Measurements from ENCODE around the gene CSNK1G2. TPM values are rescaled to one million over a fixed set of nuclear protein-coding genes. Genes with fewer than 3 reads are reported as not detected.

Gene CSNK1G2
- total RNA-seq, 2 donors from 2014 or later, result 55.5 to 92.4 TPM

DNA sequence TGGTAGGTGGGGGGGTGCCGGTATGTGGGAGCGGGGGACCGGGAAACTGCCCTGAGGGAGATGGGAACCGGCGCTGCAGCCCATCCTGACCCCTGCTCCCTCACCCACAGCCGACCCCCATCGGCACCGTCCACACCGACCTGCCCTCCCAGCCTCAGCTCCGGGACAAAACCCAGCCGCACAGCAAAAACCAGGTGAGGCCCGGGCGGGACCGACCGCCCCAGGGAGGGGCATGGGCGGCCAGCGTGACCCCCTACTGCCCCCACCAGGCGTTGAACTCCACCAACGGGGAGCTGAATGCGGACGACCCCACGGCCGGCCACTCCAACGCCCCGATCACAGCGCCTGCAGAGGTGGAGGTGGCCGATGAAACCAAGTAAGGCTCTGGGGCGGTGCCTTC is 38.7 kb downstream of the CSNK1G2 start:
- TF ChIP-seq, protein P1, sequence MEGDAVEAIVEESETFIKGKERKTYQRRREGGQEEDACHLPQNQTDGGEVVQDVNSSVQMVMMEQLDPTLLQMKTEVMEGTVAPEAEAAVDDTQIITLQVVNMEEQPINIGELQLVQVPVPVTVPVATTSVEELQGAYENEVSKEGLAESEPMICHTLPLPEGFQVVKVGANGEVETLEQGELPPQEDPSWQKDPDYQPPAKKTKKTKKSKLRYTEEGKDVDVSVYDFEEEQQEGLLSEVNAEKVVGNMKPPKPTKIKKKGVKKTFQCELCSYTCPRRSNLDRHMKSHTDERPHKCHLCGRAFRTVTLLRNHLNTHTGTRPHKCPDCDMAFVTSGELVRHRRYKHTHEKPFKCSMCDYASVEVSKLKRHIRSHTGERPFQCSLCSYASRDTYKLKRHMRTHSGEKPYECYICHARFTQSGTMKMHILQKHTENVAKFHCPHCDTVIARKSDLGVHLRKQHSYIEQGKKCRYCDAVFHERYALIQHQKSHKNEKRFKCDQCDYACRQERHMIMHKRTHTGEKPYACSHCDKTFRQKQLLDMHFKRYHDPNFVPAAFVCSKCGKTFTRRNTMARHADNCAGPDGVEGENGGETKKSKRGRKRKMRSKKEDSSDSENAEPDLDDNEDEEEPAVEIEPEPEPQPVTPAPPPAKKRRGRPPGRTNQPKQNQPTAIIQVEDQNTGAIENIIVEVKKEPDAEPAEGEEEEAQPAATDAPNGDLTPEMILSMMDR (IDR thresholded peaks at IDR 0.05), result no peak
- DNase-seq (ENCODE audit: low spot score) (no peak), ATAC-seq (ENCODE audit: insufficient number of reproducible peaks, low FRiP score, low read depth) (no peak)
- H3K4me3 ChIP-seq, result no peak overlapping the region
- H3K27me3 ChIP-seq (replicated peaks; ENCODE audit: insufficient read depth), result no peaks in the 10 kb centered on the region
- H3K9me3 ChIP-seq, result no peaks in the 10 kb centered on the region
- H3K36me3 ChIP-seq, result peaks cover 41% of the 10 kb centered on the region
- no peak overlapping the region for H3K27ac ChIP-seq
- H3K4me1 ChIP-seq (ENCODE audit: control insufficient read depth in 1 of 2, low read depth in 2 of 2), result no peaks in the 10 kb centered on the region

DNA sequence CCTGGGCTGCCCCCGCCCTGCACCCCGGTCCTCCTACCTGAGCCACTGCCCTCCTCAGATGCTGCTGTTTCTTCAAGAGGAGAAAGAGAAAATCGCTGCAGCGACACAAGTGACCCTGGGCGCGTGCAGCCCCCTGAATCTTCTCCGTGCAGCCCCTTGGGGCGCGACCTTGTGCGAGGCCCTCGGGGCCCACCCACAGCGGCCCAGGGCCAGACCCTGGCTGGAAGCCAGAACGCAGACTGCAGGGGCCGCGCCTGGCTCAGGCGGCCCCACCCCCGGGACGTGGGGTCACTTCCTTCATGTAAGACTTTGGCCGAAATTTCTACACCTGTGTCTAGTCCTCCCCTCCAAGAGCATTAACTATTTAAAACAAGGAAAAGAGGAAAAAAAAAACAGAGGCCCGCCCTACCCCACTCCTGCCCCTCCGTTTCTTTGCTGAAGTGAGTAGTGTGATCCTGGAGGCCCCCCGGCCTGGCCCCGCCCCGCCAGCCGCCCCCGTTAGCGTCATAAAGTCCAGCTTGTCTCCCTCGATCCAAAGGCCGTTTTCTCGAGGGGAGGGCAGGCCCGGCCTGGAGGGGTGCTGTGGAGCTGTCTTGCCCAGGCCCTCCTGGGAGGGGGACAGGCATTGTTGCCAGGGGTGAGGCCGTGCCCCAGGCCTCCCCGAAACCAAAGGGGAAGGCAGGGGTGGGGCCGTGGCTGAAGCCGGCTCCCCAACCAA is 39.3 kb downstream of the CSNK1G2 start:
- Histone ChIP-seq H3K36me3 (peaks cover 44% of the 10 kb centered on the region), H3K27me3 (replicated peaks; ENCODE audit: insufficient read depth) (no peaks in the 10 kb centered on the region), H3K4me3 (no peak overlapping the region), H3K27ac (no peak overlapping the region), H3K9me3 (no peaks in the 10 kb centered on the region), H3K4me1 (ENCODE audit: control insufficient read depth in 1 of 2, low read depth in 2 of 2) (no peaks in the 10 kb centered on the region)
- DNase-seq (ENCODE audit: low spot score) (no peak), ATAC-seq (ENCODE audit: insufficient number of reproducible peaks, low FRiP score, low read depth) (no peak)
- TF ChIP-seq, protein P1 (IDR thresholded peaks at IDR 0.05), result no peak

DNA sequence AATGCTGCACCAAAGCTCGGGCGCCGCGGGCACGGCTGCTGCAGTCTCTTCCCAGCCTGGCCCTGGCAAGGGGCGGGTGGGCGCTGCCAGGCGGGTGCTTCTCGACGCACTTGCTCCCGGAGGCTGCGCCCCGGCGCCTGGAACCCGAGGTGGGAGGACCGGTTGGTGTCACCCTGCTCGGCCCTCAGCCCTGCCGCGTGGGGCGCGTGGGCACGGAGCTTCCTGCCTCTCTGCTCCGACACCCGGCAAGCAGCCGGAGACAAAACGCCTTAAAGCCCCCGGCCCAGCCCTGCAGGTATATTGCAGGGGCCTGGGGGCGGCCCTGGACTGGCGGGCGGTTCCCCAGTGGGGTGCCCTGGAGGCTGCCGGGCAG is 39.8 kb downstream of the CSNK1G2 start:
- H3K27ac ChIP-seq, result no peak overlapping the region
- H3K9me3 ChIP-seq, result no peaks in the 10 kb centered on the region
- TF ChIP-seq, protein P1 (IDR thresholded peaks at IDR 0.05), result no peak
- H3K4me1 ChIP-seq (ENCODE audit: control insufficient read depth in 1 of 2, low read depth in 2 of 2), result no peaks in the 10 kb centered on the region
- H3K36me3 ChIP-seq, result peaks cover 44% of the 10 kb centered on the region
- ATAC-seq (ENCODE audit: insufficient number of reproducible peaks, low FRiP score, low read depth), result no peak
- DNase-seq (ENCODE audit: low spot score), result no peak
- no peak overlapping the region for H3K4me3 ChIP-seq
- no peaks in the 10 kb centered on the region for H3K27me3 ChIP-seq (replicated peaks; ENCODE audit: insufficient read depth)

DNA sequence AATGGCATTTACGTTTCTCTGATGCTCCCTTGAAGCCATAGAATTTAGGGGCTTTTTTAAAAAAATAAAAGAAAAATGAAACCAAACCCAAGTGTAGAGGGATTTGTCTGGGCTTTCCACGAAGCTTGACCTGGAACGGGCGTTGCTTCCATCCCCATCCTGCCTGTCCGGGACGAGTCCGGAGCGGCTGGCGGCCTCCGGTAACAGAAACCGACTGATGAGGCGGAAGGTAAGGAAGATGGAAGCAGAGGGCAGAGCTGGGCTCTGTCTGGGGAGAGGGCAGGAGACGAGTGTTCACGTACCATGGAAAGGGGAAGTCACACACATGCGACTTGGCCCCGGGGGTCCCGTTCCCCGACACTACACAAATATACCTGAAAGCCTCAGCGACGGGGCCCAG is 40.3 kb downstream of the CSNK1G2 start:
- Histone ChIP-seq H3K9me3 (no peaks in the 10 kb centered on the region), H3K4me3 (no peak overlapping the region), H3K27ac (no peak overlapping the region), H3K27me3 (replicated peaks; ENCODE audit: insufficient read depth) (no peaks in the 10 kb centered on the region), H3K4me1 (ENCODE audit: control insufficient read depth in 1 of 2, low read depth in 2 of 2) (no peaks in the 10 kb centered on the region), H3K36me3 (peaks cover 48% of the 10 kb centered on the region)
- DNase-seq (ENCODE audit: low spot score) (no peak), ATAC-seq (ENCODE audit: insufficient number of reproducible peaks, low FRiP score, low read depth) (no peak)
- TF ChIP-seq, protein P1 (IDR thresholded peaks at IDR 0.05), result no peak

DNA sequence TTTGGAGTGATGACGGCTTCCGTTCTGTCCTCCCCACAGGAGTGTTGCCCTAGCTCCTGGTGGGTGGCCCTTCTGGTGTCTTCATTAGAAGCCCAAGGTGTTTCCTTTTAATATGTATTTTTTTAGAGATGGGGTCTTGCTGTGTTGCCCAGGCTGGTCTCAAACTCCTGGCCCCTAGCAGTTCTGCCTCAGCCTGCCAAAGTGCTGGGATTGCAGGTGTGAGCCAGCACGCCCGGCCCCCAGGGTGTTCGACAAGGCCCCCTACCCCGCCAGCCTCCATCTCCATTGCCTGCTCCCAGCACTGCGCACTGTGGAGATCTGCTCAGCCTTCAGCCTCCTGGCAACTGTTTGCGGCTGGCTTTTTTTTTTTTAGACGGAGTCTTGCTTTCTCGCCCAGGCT is 43.4 kb downstream of the CSNK1G2 start:
- no peaks in the 10 kb centered on the region for H3K9me3 ChIP-seq
- no peak overlapping the region for H3K4me3 ChIP-seq
- ATAC-seq (ENCODE audit: insufficient number of reproducible peaks, low FRiP score, low read depth), result no peak
- peaks cover 59% of the 10 kb centered on the region for H3K36me3 ChIP-seq
- H3K27ac ChIP-seq, result no peak overlapping the region
- TF ChIP-seq, protein P1 (IDR thresholded peaks at IDR 0.05), result no peak
- no peak for DNase-seq (ENCODE audit: low spot score)
- H3K27me3 ChIP-seq (replicated peaks; ENCODE audit: insufficient read depth), result no peaks in the 10 kb centered on the region
- no peaks in the 10 kb centered on the region for H3K4me1 ChIP-seq (ENCODE audit: control insufficient read depth in 1 of 2, low read depth in 2 of 2)
